IPS DF 4.7 (cell line): Measurements from ENCODE around the gene NWD2.
"Not testable (repeated sequence)": the region's sequence is repeated elsewhere in the genome, so short reads cannot be mapped to it uniquely, and the experiment has no call there.

Source experiments
- DNase-seq: peaks from one replicate; pipeline ENCODE4 v3.0.0-alpha.2; 2013; ENCODE audit warnings: low spot score; ENCODE audit errors: extremely low read depth

The NWD2 gene

DNA sequence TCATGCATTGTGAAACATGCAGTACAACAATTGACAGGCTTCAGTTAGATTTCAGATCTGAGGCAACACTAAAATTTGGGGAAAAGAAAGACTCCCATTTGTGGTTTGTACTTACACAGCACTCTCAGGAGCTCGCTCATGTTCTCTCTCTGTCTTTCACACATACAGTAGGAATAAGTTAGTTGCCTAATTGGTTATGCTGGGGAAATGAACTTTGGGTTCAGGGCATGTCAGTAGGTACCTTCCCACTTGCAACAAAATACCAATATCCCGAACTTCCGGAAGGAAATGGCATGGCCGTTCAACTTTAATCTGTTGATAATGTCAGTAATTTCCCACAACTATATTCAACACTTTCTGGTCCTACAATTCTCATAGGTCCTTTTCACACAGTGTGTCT is 223.3 kb downstream of the NWD2 start:
- DNase-seq: no peak

DNA sequence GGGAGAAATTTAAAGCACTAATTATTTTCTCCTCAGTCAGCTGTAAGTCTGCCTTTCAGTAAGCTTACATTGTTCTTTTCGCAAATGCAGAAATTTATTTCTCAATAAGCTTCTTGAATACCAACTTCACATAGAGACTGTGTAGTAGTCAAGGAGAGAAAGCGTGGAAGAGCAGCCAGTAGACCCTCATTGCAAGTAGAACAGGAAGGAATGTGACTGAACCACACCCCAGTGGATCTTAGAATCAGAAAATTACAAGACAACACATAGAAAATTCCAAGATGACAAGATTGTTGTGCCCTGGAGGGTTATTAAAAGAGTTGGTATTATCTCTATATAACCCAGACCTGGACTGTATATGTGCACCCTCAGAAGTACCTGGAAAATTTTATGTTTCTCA is 224.7 kb downstream of the NWD2 start:
- DNase-seq: no peak

GRCh38 chr4:37470245-37470644 is 225.7 kb downstream of the NWD2 start:
- DNase-seq: no peak

GRCh38 chr4:37471093-37471492 is 226.6 kb downstream of the NWD2 start:
- no peak for DNase-seq

- no peak for DNase-seq
These were observed 227.4 kb downstream of the NWD2 start for GRCh38 chr4:37471971-37472370.

DNA sequence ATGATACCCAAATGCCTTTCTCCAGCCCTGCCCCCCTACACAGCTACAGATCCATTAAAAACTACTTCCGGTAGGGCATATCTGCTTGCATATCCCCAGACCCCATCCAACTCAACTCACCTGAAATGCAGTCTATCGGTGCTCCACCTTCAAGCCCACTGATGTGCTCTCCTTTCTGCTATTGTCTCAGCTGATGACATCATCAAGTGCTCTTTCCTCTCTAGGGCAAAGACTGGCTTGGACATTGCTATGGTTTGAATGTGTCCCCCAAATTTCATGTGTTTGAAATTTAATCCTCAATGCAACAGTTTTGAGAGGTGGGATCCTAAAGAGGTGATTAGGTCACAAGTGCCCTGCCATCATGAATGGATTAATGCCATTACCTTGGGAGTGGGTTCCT is 229.3 kb downstream of the NWD2 start:
- no peak for DNase-seq

DNA sequence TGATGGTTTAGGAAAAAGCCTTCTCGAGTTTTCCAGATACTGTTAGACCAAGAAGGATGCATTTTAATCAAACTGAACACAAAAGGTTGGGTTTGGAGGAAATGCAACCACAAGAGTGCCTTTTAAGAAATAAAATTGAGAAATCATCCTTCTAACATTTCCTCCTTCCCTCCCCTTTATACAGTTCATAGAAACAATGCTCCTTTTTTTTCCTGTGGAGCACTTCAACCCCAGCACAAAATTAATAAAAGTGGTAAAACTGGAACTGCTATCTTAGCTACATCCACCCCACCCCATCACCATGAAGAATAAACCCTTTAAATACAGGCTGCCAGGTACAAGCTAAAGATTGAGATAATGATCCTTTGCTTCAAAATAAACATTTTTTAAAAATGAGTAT is 230.5 kb downstream of the NWD2 start:
- DNase-seq: no peak

DNA sequence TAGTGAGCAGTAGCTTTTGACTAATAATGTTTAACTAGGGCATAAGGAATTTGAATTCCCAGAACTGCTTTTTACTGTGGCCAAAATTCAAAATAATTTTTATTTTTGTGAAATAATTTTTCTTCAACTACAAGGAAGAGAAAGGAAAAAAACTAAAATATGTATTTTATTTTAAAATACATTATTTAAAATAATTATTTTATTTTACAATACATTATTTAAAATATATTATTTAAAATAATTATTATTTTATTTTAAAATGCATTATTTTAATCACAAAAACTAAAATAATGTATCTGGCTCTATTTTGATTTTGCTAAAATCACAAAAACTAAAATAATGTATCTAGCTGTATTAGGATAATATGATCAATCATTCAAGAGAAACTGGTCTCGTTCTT is 231.2 kb downstream of the NWD2 start:
- DNase-seq: no peak

DNA sequence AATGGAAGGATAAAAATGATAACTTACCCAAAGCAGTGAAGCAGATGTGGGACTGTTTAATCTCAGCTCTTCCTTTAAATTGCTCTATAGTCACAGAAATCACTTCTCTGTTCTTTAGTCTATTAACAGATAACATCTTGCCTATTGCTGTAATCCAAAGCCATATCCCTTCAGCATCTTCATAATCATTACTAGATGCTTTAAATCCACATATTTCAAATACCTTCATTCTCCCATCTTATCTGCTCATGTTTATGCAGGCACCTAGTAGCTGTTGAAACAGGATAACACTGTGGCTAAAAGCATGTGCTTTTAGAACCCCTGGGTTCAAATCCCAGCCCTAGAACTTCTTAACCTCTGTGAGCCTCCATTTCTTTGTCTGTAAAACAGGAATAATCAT is 231.7 kb downstream of the NWD2 start:
- DNase-seq: no peak

DNA sequence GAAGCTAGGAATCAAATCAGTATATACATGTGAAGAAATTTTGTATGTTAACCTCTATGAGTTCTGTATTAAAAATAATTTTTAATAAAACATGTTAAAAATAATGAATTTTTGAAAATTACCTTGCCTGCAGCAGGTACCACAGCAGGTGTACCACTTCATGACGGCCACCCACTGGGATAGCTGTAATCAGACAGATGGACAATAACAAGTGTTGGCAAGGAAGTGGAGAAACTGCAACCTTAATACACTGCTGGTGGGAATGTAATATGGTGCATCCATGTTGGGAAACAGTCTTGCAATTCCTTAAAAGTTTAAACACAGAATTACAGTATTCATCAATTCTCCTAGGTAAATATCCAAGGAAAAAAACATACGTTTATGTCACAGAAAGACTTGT is 232.1 kb downstream of the NWD2 start:
- no peak for DNase-seq

DNA sequence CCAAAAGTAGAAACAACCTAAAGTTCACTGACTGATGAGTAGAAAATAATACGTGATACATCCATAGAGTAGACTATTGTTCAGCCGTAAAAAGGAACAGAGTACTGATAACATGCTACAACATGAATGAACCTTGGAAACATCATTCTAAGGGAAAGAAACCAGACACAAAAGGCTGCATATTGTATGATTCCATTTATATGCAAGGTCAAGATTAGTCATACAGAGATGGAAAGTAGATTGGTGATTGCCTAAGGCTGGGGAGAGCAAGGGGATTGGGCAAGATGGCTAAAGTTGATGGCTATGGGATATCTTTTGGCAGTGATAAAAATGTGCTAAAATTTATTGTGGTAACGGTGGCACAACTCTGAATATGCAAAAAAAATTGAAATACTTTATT is 232.6 kb downstream of the NWD2 start:
- no peak for DNase-seq

DNA sequence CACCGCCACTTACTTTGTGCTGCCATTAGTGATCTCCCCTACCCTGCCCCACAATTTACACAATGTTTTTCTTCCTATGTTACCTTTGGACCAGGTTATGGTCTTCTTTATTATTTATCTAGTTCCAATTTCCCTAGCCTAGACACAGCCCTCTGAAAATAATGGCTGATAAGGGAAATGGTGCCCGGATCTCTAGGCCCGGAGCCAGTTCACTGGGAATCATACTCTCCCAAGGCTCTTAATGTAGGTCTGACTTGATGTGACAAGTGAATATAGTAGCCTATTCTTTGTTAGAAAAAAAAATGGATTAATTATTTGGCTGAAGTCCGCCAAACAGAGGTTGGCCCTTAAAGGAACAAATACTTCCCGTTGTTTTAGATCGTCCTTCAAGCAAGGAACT is 233.6 kb downstream of the NWD2 start:
- no peak for DNase-seq

- no peak for DNase-seq
These were observed 236.0 kb downstream of the NWD2 start for GRCh38 chr4:37480509-37480908.

- DNase-seq: no peak
These were observed 237.1 kb downstream of the NWD2 start for GRCh38 chr4:37481547-37482122.

DNA sequence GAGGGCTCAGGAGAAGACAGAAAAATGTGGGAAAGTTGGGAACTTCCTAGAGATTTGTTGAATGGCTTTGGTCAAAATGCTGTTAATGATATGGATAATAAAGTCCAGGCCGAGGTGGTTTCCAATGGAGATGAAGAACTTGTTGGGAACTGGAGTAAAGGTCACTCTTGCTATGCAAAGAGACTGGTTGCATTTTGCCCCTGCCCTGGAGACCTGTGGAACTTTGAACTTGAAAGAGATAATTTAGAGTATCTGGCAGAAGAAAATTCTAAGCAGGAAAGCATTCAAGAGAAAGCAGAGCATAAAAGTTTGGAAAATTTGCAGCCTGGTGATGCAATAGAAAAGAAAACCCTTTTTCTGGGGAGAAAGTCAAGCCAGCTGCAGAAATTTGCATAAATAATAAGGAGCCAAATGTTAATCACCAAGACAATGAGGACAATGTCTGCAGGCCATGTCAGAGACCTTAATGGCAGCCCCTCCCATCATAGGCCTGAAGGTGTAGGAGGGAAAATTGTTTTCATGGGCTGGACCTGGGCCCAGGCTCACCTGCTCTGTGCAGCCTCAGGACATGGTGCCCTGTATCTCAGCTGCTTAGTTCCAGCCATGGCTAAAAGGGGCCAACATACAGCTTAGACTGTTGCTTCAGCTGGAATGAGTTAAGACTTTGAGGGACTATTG is 237.8 kb downstream of the NWD2 start:
- DNase-seq: no peak

DNA sequence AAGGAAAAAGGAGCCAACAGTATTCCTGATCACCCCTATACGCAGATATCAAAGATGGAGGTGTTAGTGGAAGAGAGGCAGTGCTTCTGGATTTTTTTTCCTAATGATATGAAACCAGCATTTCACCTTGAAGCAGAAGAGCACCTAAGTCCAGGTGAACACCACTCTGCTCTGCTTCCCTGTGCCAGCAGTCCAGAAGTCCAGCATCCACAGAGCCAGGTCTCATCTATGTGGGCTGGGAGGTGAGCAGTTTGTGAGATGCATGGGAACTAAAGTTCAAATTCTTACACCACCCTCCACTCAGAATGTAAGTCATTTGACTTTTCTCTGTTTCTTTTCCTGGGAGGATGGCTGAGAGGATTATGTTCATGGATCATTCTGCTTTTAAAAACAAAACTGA is 239.1 kb downstream of the NWD2 start:
- DNase-seq: no peak

- no peak for DNase-seq
These were observed 241.6 kb downstream of the NWD2 start for GRCh38 chr4:37486166-37486565.

DNA sequence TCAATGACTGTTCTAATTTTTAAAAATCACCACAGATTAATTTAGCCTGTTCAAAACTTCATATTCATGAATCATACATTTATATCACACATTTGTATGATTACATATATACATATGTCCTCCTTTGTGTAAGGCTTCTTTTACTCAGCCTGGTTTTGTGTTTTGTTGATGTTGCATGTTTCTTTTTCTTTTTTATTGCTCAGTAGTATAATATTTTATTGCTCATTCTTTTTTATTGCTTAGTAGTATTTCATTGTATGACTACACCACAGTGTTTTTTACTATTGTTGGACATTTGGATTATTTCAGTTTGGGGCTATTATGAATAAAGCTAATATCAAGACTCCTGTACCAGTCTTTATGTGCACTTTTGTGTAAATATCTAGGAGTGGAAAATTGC is 243.1 kb downstream of the NWD2 start:
- no peak for DNase-seq

DNA sequence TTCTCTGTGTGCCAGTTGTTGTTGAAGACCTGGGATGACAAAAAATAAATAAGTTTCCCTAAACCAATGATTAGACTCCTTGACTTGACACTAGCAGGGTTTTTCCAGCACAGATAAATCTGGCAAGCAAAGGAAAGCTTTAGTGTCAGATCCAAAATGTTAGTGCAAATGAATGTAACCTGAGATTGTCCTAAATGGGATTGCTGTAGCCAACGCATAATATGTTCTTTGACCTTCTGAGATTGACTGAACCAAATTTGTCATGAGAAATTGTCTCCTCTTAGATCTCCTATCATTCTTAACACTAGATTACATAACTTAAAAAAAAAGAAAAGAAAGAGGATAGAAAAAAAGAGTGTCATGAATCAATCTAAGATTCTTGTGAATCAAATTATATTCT is 245.2 kb downstream of the NWD2 start:
- no peak for DNase-seq

DNA sequence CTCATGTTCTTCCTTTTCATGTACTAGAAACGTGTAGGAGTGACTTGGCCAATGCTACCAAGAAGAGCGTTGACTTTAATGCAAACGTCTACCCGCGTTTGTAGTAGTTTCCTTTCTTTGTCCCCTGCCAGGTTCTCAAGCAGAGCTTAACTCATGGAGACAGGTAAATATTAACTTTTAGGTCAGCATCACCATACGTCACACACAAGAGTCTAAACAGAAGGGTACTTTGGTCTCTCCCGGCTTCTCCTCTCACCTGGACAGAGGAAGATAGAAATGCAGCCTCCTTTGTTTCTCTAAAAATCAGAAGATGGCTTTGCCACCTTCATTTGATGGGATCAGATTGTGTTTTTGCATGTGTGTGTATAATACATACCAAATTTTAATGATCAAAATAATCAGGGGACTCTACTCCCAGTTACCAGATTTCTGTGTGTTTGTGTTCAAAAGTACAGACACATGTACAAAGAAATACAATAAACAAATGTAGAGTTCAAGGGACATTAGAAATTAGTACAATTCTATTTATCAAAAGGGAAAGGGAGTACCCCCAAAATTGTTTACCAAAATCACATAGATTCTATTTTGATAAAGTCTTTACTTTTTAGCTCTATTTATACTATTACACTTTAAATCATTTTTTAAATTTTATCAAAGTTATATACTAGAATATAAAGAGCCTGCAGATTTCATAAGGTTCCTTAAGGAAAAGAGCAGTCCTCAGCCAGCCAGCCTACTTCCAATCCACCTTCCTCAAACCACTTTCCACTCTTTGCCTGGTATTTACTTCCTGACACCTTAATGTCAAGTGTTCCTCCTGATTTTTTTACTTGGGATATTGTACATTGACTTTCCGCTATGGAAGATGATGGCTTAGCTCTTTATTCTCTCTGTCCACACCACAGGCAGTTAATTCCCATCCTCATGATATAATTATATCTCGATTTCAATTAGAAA is 246.1 kb downstream of the NWD2 start:
- no peak for DNase-seq

DNA sequence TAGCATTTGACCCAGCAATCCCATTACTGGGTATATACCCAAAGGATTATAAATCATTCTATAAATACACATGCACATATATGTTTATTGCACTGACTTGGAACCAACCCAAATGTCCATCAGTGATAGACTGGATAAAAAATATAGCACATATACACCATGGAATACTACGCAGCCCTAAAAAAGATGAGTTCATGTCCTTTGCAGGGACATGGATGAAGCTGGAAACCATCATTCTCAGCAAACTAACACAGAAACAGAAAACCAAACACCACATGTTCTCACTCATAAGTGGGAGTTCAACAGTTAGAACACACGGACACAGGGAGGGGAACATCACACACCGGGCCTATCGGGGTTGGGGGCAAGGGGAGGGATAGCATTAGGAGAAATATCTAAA is 250.8 kb downstream of the NWD2 start:
- not testable (repeated sequence) for DNase-seq
